ENCODE data around the gene NQO2.
"Not testable (repeated sequence)": the region's sequence is repeated elsewhere in the genome, so short reads cannot be mapped to it uniquely, and the experiment has no call there.

Gene NQO2

DNA sequence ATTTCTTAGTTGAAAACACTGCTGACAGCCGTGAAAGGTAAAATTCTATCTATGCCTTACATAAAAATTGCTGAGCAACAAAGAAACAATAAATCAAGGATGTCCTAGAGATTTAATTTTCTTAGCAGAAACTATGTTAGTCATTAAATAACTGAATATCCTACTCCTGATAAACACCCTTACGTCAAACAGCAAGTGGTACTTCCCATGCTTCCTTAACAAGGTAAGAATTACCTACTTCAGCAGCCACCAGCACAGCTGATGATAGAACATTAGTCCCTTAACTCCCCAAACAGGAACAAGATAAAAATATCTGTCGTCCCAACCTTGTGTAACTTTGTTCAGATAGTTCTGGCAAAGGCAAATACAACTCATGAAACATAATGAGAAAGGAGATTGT, 37.1 kb upstream of the NQO2 start:
- Histone ChIP-seq H3K4me3 (no peak overlapping the region), H3K4me1 (peaks cover 29% of the 10 kb centered on the region), H3K36me3 (replicated peaks) (no peaks in the 10 kb centered on the region; the same call in 1 of the 2 replicates), H3K27me3 (ENCODE audit: low read depth) (no peaks in the 10 kb centered on the region), H3K9me3 (no peaks in the 10 kb centered on the region)
- in situ Hi-C loops (cut with MboI; ENCODE audit: low sequenced_read_pairs) = no loop called here
- no peak for DNase-seq (ENCODE audit: low spot score in 2 of 2)

DNA sequence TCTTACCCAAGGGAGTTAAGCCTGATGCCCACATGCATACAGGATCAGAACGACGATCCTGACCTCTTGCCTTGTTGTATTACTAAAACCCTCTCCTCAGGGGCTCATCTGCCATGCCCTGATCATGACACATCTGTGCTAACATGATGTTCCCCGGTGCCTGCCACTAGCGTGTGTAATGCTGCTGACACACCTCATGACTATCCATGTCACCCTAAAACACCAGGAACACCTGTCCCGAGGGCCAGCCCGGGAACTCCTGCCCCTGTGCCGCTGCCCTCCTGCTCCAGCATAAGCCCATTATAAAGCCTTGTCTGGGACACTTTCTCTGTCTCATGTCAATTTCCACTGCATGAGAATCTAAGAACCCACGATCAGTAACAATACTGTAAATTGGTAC, 35.9 kb upstream of the NQO2 start:
- DNase-seq (ENCODE audit: low spot score in 2 of 2) = no peak
- Histone ChIP-seq H3K9me3 (no peaks in the 10 kb centered on the region), H3K36me3 (replicated peaks) (no peaks in the 10 kb centered on the region; the same call in 1 of the 2 replicates), H3K4me3 (no peak overlapping the region), H3K4me1 (peaks cover 31% of the 10 kb centered on the region), H3K27me3 (ENCODE audit: low read depth) (no peaks in the 10 kb centered on the region)
- in situ Hi-C loops (cut with MboI; ENCODE audit: low sequenced_read_pairs) = no loop called here

DNA sequence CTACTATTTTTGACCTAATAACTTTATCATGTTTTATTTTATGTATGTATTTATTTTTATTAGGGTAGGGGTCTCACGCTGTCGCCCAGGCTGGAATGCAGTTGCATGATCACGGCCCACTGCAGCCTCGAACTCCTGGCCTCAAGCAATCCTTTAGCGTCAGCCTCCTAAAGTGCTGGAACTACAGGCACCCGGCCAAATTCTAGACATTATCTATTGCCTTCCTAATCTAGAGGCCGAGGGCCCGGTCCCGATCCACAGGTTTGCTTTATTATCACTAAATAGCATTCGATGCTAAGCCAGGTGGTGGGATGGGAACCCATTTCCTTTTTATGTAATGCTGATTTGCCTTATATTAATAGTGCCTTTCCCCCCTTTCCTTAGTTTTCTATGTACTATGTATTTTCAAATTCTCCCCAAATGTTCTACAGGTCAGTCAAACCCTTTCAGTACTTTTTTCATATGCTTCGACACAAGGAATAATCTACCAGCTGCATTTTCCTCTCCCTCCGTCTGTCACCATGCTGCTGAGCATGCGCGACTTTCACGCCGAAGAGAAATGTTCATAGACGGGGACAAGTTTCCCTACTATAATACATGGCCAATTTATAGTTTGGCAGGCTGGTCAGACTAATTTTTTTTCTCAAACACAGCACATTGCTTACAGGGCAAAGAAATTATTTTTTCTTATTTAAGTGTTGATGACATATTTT, 34.7 kb upstream of the NQO2 start:
- DNase-seq (ENCODE audit: low spot score in 2 of 2) = no peak
- in situ Hi-C loops (cut with MboI; ENCODE audit: low sequenced_read_pairs) = no loop called here
- no peaks in the 10 kb centered on the region; the same call in 1 of the 2 replicates for H3K36me3 ChIP-seq (replicated peaks)
- H3K4me1 ChIP-seq = peaks cover 31% of the 10 kb centered on the region
- no peaks in the 10 kb centered on the region for H3K9me3 ChIP-seq
- no peaks in the 10 kb centered on the region for H3K27me3 ChIP-seq (ENCODE audit: low read depth)
- H3K4me3 ChIP-seq = no peak overlapping the region

DNA sequence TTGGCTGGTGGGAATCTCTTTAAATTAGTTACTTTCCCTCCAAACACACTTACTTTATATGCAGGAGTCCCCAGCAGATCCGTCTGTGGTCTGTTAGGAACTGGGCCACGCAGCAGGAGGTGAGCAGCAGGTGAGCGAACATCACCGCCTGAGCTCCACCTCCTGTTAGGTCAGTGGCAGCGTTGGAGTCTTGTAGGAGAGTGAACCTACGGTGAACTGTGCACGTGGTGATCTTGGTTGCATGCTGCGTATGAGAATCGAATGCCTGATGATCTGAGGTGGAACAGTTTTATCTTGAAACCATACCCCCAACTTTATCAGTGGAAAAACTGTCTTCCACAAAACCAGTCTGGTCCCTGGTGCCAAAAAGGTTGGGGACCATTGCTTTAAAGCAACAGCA, 33.3 kb upstream of the NQO2 start:
- DNase-seq (ENCODE audit: low spot score in 2 of 2) = no peak

DNA sequence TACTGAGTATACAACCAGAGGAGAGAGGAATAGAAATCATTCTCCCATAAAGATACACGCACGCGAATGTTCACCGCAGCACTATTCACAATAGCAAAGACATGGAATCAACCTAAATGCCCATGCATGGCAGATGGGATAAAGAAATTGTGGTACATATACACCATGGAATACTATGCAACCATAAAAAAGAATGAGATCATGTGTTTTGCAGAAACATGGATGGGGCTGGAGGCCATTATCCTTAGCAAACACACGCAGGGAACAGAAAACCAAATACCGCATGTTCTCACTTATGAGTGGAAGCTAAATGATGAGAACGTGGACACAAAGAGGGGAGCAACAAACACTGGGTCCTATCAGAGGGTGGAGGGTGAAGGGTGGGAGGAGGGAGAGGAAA, 31.8 kb upstream of the NQO2 start:
- H3K4me3 ChIP-seq = no peak overlapping the region
- peaks cover 19% of the 10 kb centered on the region for H3K4me1 ChIP-seq
- DNase-seq (ENCODE audit: low spot score in 2 of 2) = no peak
- no peaks in the 10 kb centered on the region for H3K9me3 ChIP-seq
- no peaks in the 10 kb centered on the region for H3K27me3 ChIP-seq (ENCODE audit: low read depth)
- in situ Hi-C loops (cut with MboI; ENCODE audit: low sequenced_read_pairs) = no loop called here
- H3K36me3 ChIP-seq (replicated peaks) = no peaks in the 10 kb centered on the region

More for the DNA sequence above, 33.3 kb upstream of the NQO2 start:
- H3K36me3 ChIP-seq (replicated peaks) = no peaks in the 10 kb centered on the region; the same call in 1 of the 2 replicates
- H3K27me3 ChIP-seq (ENCODE audit: low read depth) = no peaks in the 10 kb centered on the region
- peaks cover 31% of the 10 kb centered on the region for H3K4me1 ChIP-seq
- no peak overlapping the region for H3K4me3 ChIP-seq
- H3K9me3 ChIP-seq = no peaks in the 10 kb centered on the region
- in situ Hi-C loops (cut with MboI; ENCODE audit: low sequenced_read_pairs) = no loop called here

DNA sequence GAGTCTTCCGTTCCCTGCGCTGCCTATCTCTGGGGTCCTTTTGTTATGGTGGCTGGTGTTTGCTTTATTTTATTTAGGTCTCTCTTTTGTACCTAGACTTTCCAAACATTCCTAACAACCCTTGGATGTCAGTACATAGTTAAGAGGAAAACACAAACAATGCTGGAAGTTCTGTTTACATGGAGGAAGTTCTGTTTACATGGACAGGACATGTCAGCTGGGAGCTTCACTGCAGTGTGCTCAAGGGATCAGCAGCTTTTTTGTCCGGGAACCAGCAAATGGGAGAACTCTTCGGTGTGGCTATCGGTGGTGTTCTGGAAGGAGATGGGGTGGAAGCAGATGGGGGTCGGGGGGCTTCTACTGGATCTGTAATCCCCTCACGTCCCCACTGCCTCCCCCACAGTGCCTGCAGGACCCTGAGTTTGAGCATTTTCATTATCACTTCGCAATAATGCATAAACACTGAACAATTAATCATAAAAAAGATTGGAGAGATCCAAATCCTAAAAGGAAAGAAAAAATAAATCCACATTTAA, 31.0 kb upstream of the NQO2 start:
- Histone ChIP-seq H3K9me3 (no peaks in the 10 kb centered on the region), H3K4me3 (no peak overlapping the region), H3K27me3 (ENCODE audit: low read depth) (no peaks in the 10 kb centered on the region), H3K4me1 (peaks cover 15% of the 10 kb centered on the region), H3K36me3 (replicated peaks) (no peaks in the 10 kb centered on the region)
- in situ Hi-C loops (cut with MboI; ENCODE audit: low sequenced_read_pairs) = no loop called here
- DNase-seq (ENCODE audit: low spot score in 2 of 2) = no peak

DNA sequence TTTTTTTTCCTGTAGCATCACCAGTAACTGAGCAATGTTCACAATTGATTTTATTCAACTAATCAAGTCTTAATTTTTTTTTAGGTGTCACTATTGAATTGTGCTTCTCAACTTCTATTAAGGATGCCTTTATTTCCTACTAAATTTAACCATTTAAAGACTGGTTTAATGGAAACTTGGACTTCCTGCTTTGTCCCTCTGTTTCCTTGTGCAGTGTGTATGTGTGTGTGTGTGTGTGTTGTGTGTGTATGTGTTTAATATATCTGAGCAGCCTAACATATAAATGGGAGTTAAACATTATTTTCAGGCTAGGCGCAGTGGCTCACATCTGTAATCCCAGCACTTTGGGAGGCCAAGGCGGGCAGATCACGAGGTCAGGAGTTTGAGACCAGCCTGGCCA, 30.1 kb upstream of the NQO2 start:
- in situ Hi-C loops (cut with MboI; ENCODE audit: low sequenced_read_pairs) = no loop called here
- peaks cover 15% of the 10 kb centered on the region for H3K4me1 ChIP-seq
- no peak for DNase-seq (ENCODE audit: low spot score in 2 of 2)
- H3K4me3 ChIP-seq = no peak overlapping the region
- no peaks in the 10 kb centered on the region for H3K27me3 ChIP-seq (ENCODE audit: low read depth)
- no peaks in the 10 kb centered on the region for H3K36me3 ChIP-seq (replicated peaks)
- no peaks in the 10 kb centered on the region for H3K9me3 ChIP-seq

DNA sequence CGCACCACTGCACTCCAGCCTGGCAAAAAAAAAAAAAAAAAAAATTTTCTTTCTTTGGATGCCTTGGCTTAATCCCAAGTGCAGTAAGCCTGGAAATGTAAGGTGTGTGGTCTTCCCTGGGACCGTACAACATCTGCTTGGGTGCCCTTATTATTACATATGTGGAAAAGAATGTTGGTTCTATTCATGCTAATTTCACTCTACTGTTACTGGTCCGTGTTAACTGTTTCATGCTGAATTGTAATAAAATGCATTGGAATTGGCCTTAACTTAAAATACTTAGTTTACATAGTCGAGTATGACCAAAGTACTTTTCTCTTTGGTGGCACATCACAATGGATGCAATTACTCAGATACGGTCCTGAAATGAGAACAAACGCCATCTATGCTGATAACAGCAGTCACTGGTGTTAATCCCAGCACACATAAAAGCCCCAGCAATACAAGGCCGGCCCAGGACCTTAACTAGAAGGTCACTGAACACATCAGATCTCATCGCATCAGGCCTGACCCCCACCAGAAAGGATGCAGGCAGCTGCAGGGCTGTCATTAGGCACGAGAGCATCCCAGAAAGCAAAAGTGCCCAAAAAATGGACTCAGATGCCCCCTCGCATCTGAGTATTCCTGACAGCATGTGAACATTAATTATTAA, 29.5 kb upstream of the NQO2 start:
- Histone ChIP-seq H3K4me1 (peaks cover 15% of the 10 kb centered on the region), H3K9me3 (no peaks in the 10 kb centered on the region), H3K36me3 (replicated peaks) (no peaks in the 10 kb centered on the region), H3K4me3 (peak overlapping the region; percentile 41), H3K27me3 (ENCODE audit: low read depth) (no peaks in the 10 kb centered on the region)
- DNase-seq (ENCODE audit: low spot score in 2 of 2) = peak; percentile 42 to 60
- in situ Hi-C loops (cut with MboI; ENCODE audit: low sequenced_read_pairs) = no loop called here

DNA sequence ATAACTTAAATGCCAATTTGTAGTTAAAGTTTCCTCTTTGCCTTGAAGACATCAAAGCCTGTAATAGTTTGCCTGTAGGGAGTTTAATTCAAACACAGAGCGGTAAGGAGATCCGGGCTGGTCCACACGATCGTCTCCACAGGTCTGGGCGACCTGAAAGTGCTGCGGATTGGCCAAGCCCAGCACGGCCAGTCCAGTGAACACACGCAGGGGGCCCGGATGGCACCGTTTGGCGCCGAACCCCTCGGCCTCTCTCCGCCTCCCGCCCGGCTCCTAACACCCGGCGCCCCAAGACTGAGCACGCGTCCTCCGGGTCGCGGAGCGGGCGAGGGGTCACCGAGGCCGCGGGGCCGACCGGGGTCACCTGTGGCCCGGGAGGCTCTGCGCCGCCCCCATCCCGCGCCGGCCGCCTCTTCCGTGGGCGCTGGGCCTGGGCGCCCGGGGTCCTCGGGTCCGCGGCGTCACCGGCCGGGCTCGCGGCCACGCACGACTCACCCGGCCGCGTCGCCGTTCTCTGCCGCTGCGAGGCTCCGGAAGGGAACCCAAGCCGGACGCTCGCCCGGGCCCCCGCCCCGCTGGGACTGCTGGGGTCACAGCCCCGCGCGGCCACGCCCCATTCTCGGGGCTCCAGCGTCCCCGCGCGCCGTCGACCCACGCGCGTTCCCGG, 28.8 kb upstream of the NQO2 start:
- no peaks in the 10 kb centered on the region for H3K27me3 ChIP-seq (ENCODE audit: low read depth)
- DNase-seq (ENCODE audit: low spot score in 2 of 2) = peak; percentile 48 to 65
- in situ Hi-C loops (cut with MboI; ENCODE audit: low sequenced_read_pairs) = no loop called here
- H3K36me3 ChIP-seq (replicated peaks) = no peaks in the 10 kb centered on the region
- H3K9me3 ChIP-seq = no peaks in the 10 kb centered on the region
- H3K4me1 ChIP-seq = peaks cover 15% of the 10 kb centered on the region
- peak overlapping the region; percentile 41 for H3K4me3 ChIP-seq

DNA sequence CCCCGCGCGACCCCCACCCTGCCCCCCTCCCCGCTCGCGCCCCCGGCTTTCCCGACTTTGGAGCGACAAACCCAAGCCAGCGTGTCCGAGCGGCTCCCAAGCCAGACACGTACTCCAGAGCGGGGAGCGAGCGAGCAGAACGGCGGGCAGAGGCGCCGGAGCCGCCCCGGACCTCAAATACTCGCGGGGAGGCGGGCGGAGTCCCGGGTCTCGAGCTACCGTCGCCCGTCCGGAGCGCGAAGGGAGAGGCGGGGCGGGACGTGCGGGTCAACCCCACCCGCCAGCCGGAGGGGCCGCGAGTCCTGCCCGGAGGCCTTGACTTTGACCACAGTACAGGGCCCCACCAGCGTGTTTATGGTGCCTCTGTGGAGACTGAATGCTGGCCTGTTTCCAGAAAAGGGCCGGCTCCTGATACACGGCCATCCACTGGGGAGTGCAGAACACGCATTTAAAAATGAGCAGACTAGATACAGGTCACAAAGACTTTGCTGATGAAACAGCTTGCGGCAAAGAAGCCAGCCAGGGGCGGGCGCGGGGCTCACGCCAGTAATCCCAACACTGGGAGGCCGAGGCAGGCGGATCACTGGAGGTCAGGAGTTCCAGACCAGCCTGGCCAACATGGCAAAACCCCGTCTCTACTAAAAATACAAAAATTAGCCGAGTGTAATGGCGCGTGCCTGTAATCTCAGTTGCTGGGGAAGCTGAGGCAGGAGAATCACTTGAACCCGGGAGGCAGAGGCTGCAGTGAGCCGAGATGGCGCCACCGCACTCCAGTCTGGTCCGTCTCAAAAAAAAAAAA, 28.1 kb upstream of the NQO2 start, which contains the start of gene SERPINB6:
TSS of gene SERPINB6 (minus strand) at position 148 of the 799 bp plus-strand sequence. CDS start 12,235 bp downstream, outside the sequence.
- peaks cover 15% of the 10 kb centered on the region for H3K4me1 ChIP-seq
- no peaks in the 10 kb centered on the region for H3K36me3 ChIP-seq (replicated peaks)
- peak within 1 kb of the TSS; percentile 41 for H3K4me3 ChIP-seq
- DNase-seq (ENCODE audit: low spot score in 2 of 2) = peak; percentile 47 to 68
- H3K9me3 ChIP-seq = no peaks in the 10 kb centered on the region
- in situ Hi-C loops (cut with MboI; ENCODE audit: low sequenced_read_pairs) = no loop called here
- H3K27me3 ChIP-seq (ENCODE audit: low read depth) = no peaks in the 10 kb centered on the region

DNA sequence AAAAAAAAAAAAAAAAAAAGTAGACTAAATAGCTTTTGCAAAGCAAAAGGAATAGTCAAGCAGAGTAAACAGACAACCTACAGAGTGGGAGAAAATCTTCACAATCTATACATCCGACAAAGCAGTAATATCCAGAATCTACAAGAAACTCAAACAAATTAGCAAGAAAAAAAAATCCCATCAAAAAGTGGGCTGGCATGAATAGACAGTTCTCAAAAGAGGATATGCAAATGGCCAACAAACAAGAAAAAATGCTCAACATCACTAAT, 27.5 kb upstream of the NQO2 start:
- in situ Hi-C loops (cut with MboI; ENCODE audit: low sequenced_read_pairs); DNase-seq (ENCODE audit: low spot score in 2 of 2); H3K36me3 ChIP-seq (replicated peaks); H3K27me3 ChIP-seq (ENCODE audit: low read depth); H3K4me3 ChIP-seq; H3K9me3 ChIP-seq: not testable (repeated sequence)
- peaks cover 15% of the 10 kb centered on the region for H3K4me1 ChIP-seq

DNA sequence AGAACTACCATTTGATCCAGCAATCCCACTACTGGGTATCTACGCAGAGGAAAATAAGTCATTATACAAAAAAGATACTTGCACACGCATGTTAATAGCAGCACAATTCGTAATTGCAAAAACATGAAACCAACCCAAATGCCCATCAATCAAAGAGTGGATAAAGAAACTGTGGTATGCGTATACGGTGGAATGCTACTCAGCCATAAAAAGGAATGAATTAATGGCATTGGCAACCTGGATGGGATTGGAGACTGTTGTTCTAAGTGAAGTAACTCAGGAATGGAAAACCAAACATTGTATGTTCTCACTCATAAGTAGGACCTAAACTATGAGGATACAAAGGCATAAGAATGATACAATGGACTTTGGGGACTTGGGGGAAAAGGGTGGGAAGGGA, 27.0 kb upstream of the NQO2 start:
- H3K27me3 ChIP-seq (ENCODE audit: low read depth); H3K9me3 ChIP-seq; DNase-seq (ENCODE audit: low spot score in 2 of 2); in situ Hi-C loops (cut with MboI; ENCODE audit: low sequenced_read_pairs); H3K4me1 ChIP-seq; H3K36me3 ChIP-seq (replicated peaks); H3K4me3 ChIP-seq: not testable (repeated sequence)

DNA sequence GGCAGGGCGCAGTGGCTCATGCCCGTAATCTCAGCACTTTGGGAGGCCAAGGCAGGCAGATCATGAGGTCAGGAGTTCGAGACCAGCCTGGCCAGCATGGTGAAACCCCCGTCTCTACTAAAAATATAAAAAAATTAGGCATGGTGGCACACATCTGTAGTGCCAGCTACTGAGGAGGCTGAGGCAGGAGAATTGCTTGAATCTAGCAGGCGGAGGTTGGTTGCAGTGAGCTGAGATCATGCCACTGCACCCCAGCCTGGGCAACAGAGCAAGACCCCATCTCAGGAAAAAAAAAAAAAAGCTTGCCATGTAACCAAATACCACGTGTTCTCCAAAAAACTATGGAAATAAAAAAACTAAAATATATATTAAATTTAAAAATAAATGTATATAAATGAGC, 26.5 kb upstream of the NQO2 start:
- H3K27me3 ChIP-seq (ENCODE audit: low read depth); H3K36me3 ChIP-seq (replicated peaks); DNase-seq (ENCODE audit: low spot score in 2 of 2); H3K9me3 ChIP-seq; in situ Hi-C loops (cut with MboI; ENCODE audit: low sequenced_read_pairs); H3K4me1 ChIP-seq; H3K4me3 ChIP-seq: not testable (repeated sequence)
